ENCODE data around the gene B4GALT5.
A peak's percentile ranks its signal among the peaks of the same experiment; 100 is the strongest.
"Not testable (repeated sequence)": the region's sequence is repeated elsewhere in the genome, so short reads cannot be mapped to it uniquely, and the experiment has no call there.

The B4GALT5 gene

GRCh38 chr20:49677777-49678758 lies 35.6 kb downstream of the B4GALT5 start:
- no peak for DNase-seq

GRCh38 chr20:49676581-49677291 lies 36.9 kb downstream of the B4GALT5 start:
- peak; percentile 65 for DNase-seq

- DNase-seq: peak; percentile 6
These were observed 38.1 kb downstream of the B4GALT5 start for GRCh38 chr20:49675368-49676151.

DNA sequence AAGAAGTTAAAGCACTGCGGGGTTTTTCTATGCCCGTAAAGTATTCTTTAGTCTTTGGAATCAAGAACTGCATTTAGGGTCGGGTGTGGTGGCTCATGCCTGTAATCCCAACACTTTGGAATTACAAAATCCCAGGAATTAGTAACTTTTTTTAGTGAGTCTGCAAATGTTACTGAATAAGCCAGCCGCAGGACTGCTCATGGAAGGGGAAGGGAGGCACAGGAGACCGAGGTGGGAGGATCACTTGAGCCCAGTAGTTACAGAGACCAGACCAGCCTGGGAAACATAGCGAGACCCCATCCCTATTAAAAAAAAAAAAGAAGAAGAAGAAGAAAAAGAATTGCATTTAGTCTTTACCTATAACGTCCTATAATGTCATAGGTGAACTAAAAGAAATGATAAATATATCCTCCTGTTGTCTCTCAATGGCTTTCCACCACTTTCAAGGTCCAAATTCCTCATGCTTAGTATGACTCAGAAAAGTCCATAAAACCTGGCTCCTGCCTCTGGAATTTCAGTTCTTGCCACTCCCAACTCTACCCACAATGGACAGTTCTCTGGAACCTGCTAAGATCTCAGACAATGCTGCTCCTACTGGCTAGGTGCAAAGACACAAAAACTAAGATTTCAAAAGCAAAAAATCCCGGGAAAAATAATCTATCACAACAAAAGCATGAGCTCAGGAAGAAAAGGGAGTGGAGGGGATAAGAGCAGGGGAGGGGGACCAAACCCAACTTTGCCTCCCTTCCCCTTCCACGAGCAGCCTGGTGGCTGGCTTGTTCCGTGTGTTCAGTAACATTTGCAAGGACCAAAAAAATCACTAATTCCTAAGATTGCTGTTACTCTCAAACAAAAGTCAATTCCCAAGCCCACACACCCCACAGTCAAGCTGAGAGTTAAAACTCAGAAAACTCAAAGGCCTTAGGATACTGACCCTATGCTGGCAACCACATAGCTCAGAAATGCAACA lies 39.0 kb downstream of the B4GALT5 start:
- DNase-seq: peak; percentile 51

GRCh38 chr20:49672096-49672664 lies 41.5 kb downstream of the B4GALT5 start:
- DNase-seq: no peak

- DNase-seq: no peak
These were observed 42.2 kb downstream of the B4GALT5 start for GRCh38 chr20:49671433-49671832.

- no peak for DNase-seq
These were observed 44.0 kb downstream of the B4GALT5 start for GRCh38 chr20:49669601-49670189.

GRCh38 chr20:49668878-49669195 lies 44.8 kb downstream of the B4GALT5 start:
- not testable (repeated sequence) for DNase-seq

- DNase-seq: no peak
These were observed 45.3 kb downstream of the B4GALT5 start for GRCh38 chr20:49668181-49668877.

GRCh38 chr20:49666911-49667310 lies 46.8 kb downstream of the B4GALT5 start:
- DNase-seq: no peak

- no peak for DNase-seq
These were observed 47.9 kb downstream of the B4GALT5 start for GRCh38 chr20:49665796-49666195.

- DNase-seq: no peak
These were observed 48.9 kb downstream of the B4GALT5 start for GRCh38 chr20:49664612-49665313.

DNA sequence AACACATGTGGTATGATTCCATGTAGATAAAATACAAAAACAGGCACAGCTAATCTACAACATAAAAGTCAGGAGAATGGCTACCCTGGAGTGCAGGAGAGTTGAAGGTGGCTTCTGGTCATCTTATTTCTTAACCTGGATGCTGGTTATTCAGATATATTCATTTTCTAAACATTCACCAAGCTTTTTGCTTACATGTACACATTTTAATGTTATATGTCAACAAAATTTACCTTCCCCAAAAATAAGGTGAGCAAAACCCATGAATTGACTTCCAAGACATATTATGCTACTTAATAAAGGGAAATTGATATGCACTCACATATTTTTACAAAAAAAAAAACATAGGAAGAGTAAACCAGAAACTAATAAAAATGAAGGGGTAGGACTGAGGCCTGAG lies 50.6 kb downstream of the B4GALT5 start:
- DNase-seq: no peak

- no peak for DNase-seq
These were observed 51.9 kb downstream of the B4GALT5 start for GRCh38 chr20:49661560-49662329.

DNA sequence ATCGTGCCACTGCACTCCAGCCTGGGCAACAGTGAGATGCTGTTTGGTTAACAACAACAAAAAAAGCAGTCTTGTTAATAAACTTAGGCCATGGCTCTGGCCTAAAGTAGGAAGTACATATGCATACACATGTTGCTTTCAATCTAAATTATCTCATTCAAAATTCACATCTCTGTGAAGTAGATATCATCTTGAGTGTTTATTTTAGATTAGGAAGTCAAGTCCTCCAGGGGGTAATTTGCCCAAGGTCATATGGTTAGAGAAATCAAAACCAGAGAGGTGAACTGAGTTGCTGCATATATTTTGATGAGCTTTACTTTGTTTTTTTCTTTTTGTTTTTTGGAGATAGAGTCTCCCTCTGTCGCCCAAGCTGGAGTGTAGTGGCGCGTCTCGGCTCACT lies 52.8 kb downstream of the B4GALT5 start:
- no peak for DNase-seq

DNA sequence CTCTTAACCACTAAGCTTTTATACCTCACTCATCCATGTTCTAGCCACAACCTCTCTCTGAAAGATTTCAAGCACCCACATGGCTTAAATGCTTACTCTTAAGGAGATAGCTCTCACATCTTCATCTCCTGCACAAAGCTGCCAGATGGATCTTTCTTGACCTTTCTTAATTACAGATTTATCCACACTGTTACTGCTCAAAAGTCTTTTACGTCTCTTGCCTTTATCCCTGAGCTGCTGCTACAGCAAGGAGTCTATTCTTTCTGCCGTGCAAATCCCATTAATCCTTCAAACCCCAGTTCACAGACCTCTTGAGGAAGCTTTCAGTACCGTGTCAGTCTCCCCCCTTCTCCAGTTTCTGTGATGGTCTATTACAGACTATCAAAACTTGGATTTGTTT lies 54.6 kb downstream of the B4GALT5 start:
- no peak for DNase-seq

GRCh38 chr20:49658508-49658907 lies 55.2 kb downstream of the B4GALT5 start:
- no peak for DNase-seq

- peak; percentile 62 for DNase-seq
These were observed 56.4 kb downstream of the B4GALT5 start for GRCh38 chr20:49657118-49657901.
